ACC112 (cell line): Measurements from ENCODE around the gene MAVS.

Source experiments
- H2AFZ ChIP-seq: fragments of 200-600 bp; sonication (generic); one replicate; pipeline ENCODE4 v1.6.0; 2017; ENCODE audit warnings: antibody characterized with exemption, low read length; ENCODE audit not compliant: unreplicated experiment
- H3K27ac ChIP-seq: fragments of 200-600 bp; sonication (generic); 2 replicates; pipeline ENCODE4 v1.5.1; 2014; ENCODE audit warnings: low read depth, mild to moderate bottlenecking, antibody characterized with exemption, low read length, moderate library complexity
- H3K27me3 ChIP-seq: fragments of 200-600 bp; sonication (generic); 2 replicates; pipeline ENCODE4 v1.6.1; 2014; ENCODE audit warnings: mild to moderate bottlenecking, antibody characterized with exemption, low read length, moderate library complexity, mixed read lengths; ENCODE audit not compliant: insufficient read depth
- H3K36me3 ChIP-seq: fragments of 200-600 bp; sonication (generic); 2 replicates; pipeline ENCODE4 v1.6.1; 2016; ENCODE audit warnings: mild to moderate bottlenecking, antibody characterized with exemption, low read length, moderate library complexity, mixed read lengths; ENCODE audit not compliant: insufficient read depth
- H3K4me1 ChIP-seq: fragments of 200-600 bp; sonication (generic); one replicate; pipeline ENCODE4 v1.6.1; 2016; ENCODE audit warnings: low read length, mixed read lengths; ENCODE audit not compliant: insufficient read depth, unreplicated experiment, control insufficient read depth
- H3K4me3 ChIP-seq: fragments of 200-600 bp; sonication (generic); 2 replicates; pipeline ENCODE4 v1.5.1; 2014; ENCODE audit warnings: mild to moderate bottlenecking, low read depth, low read length
- H3K79me2 ChIP-seq: fragments of 200-600 bp; sonication (generic); one replicate; pipeline ENCODE4 v1.6.0; 2016; ENCODE audit warnings: low read length; ENCODE audit not compliant: control insufficient read depth, unreplicated experiment, insufficient read depth

The MAVS gene

GRCh38 chr20:3815703-3816315 lies 30.8 kb upstream of the MAVS start:
- H3K27me3 ChIP-seq = no peaks in the 10 kb centered on the region

GRCh38 chr20:3818155-3819151 lies 28.2 kb upstream of the MAVS start:
- Histone ChIP-seq H3K4me3 (no peak overlapping the region), H2AFZ (no peak overlapping the region)

More at GRCh38 chr20:3815703-3816315, 30.8 kb upstream of the MAVS start:
- Histone ChIP-seq H3K27ac (no peak overlapping the region), H3K36me3 (no peaks in the 10 kb centered on the region), H3K79me2 (no peaks in the 10 kb centered on the region), H2AFZ (no peak overlapping the region), H3K4me3 (no peak overlapping the region), H3K4me1 (peaks cover 38% of the 10 kb centered on the region)

GRCh38 chr20:3819411-3820047 lies 27.1 kb upstream of the MAVS start:
- Histone ChIP-seq H2AFZ (peak overlapping the region; percentile 48), H3K27ac (peak overlapping the region; percentile 89)

More at GRCh38 chr20:3818155-3819151, 28.2 kb upstream of the MAVS start:
- Histone ChIP-seq H3K4me1 (peaks cover 22% of the 10 kb centered on the region), H3K27ac (peak overlapping the region; percentile 89; the same call in 1 of the 2 replicates), H3K36me3 (peaks cover 6% of the 10 kb centered on the region; the same call in 1 of the 2 replicates), H3K27me3 (no peaks in the 10 kb centered on the region), H3K79me2 (peaks cover 4% of the 10 kb centered on the region)

GRCh38 chr20:3820048-3820900 lies 26.4 kb upstream of the MAVS start, which contains the start of gene AP5S1:
Gene AP5S1 (plus strand): TSS chr20:3820547. CDS start chr20:3822118, 1,571 bp downstream.
- Histone ChIP-seq H3K4me3 (peak within 1 kb of the TSS; percentile 81), H3K27me3 (no peaks in the 10 kb centered on the region), H3K36me3 (peaks cover 6% of the 10 kb centered on the region; the same call in 1 of the 2 replicates), H3K27ac (peak within 1 kb of the TSS; percentile 89), H2AFZ (peak within 1 kb of the TSS; percentile 89), H3K4me1 (peaks cover 18% of the 10 kb centered on the region), H3K79me2 (peaks cover 4% of the 10 kb centered on the region)

More at GRCh38 chr20:3819411-3820047, 27.1 kb upstream of the MAVS start:
- Histone ChIP-seq H3K4me1 (peaks cover 18% of the 10 kb centered on the region), H3K27me3 (no peaks in the 10 kb centered on the region), H3K36me3 (peaks cover 6% of the 10 kb centered on the region; the same call in 1 of the 2 replicates), H3K4me3 (peak overlapping the region; percentile 81), H3K79me2 (peaks cover 4% of the 10 kb centered on the region)

- Histone ChIP-seq H2AFZ (peak overlapping the region; percentile 89), H3K79me2 (peaks cover 4% of the 10 kb centered on the region)
Observed at GRCh38 chr20:3820901-3821727, 25.5 kb upstream of the MAVS start.

GRCh38 chr20:3821996-3822395 lies 24.6 kb upstream of the MAVS start:
- Histone ChIP-seq H3K79me2 (peaks cover 4% of the 10 kb centered on the region), H2AFZ (no peak overlapping the region), H3K36me3 (peaks cover 6% of the 10 kb centered on the region; the same call in 1 of the 2 replicates), H3K27me3 (no peaks in the 10 kb centered on the region), H3K27ac (no peak overlapping the region), H3K4me3 (no peak overlapping the region; the same call in 1 of the 2 replicates), H3K4me1 (peaks cover 18% of the 10 kb centered on the region)

More at GRCh38 chr20:3820901-3821727, 25.5 kb upstream of the MAVS start:
- Histone ChIP-seq H3K4me3 (peak overlapping the region; percentile 81), H3K27ac (peak overlapping the region; percentile 89), H3K4me1 (peaks cover 18% of the 10 kb centered on the region), H3K36me3 (peaks cover 6% of the 10 kb centered on the region; the same call in 1 of the 2 replicates), H3K27me3 (no peaks in the 10 kb centered on the region)

GRCh38 chr20:3823881-3824280 lies 22.8 kb upstream of the MAVS start:
- Histone ChIP-seq H3K27me3 (no peaks in the 10 kb centered on the region), H3K4me1 (peaks cover 11% of the 10 kb centered on the region), H3K27ac (no peak overlapping the region), H3K36me3 (peaks cover 6% of the 10 kb centered on the region; the same call in 1 of the 2 replicates), H3K79me2 (peaks cover 4% of the 10 kb centered on the region), H2AFZ (no peak overlapping the region), H3K4me3 (no peak overlapping the region)

- Histone ChIP-seq H3K79me2 (peaks cover 4% of the 10 kb centered on the region), H3K27ac (no peak overlapping the region), H3K27me3 (no peaks in the 10 kb centered on the region), H3K4me3 (no peak overlapping the region), H2AFZ (no peak overlapping the region), H3K36me3 (peaks cover 6% of the 10 kb centered on the region; the same call in 1 of the 2 replicates), H3K4me1 (peaks cover 4% of the 10 kb centered on the region)
Observed at GRCh38 chr20:3825526-3825925, 21.1 kb upstream of the MAVS start.

- peaks cover 4% of the 10 kb centered on the region for H3K79me2 ChIP-seq
- peaks cover 6% of the 10 kb centered on the region; the same call in 1 of the 2 replicates for H3K36me3 ChIP-seq
- H2AFZ ChIP-seq = no peak overlapping the region
- no peak overlapping the region for H3K27ac ChIP-seq
- no peaks in the 10 kb centered on the region for H3K27me3 ChIP-seq
- H3K4me1 ChIP-seq = peaks cover 3% of the 10 kb centered on the region
- H3K4me3 ChIP-seq = no peak overlapping the region
Observed at GRCh38 chr20:3826420-3826819, 20.2 kb upstream of the MAVS start.
